OCI-LY1 (cell line): ENCODE results near the gene SRPRA.

Source experiments
- H2AFZ ChIP-seq: fragments of 200-600 bp; sonication (generic), shearing (Covaris generic); 2 replicates; pipeline ENCODE4 v1.6.0; 2014; ENCODE audit warnings: antibody characterized with exemption, mild to moderate bottlenecking, low read length
- H3F3A ChIP-seq: fragments of 200-600 bp; sonication (generic), shearing (Covaris generic); 2 replicates; pipeline ENCODE4 v1.6.0; 2014; ENCODE audit warnings: mild to moderate bottlenecking, antibody characterized with exemption, low read length, moderate library complexity; ENCODE audit not compliant: insufficient read depth
- H3K27ac ChIP-seq: fragments of 200-600 bp; sonication (generic); 2 replicates; pipeline ENCODE4 v1.5.1; 2014; ENCODE audit warnings: low read length, mixed run types, mild to moderate bottlenecking, low read depth; ENCODE audit not compliant: poor library complexity, severe bottlenecking
- H3K27me3 ChIP-seq: fragments of 200-600 bp; sonication (generic); 2 replicates; pipeline ENCODE4 v1.6.0; 2014; ENCODE audit warnings: antibody characterized with exemption, mild to moderate bottlenecking, low read length, moderate library complexity; ENCODE audit not compliant: insufficient read depth
- H3K36me3 ChIP-seq: fragments of 200-600 bp; sonication (generic); 2 replicates; pipeline ENCODE4 v1.6.1; 2014; ENCODE audit warnings: mild to moderate bottlenecking, antibody characterized with exemption, low read length, moderate library complexity, mixed read lengths; ENCODE audit not compliant: insufficient read depth
- H3K4me1 ChIP-seq: fragments of 200-600 bp; sonication (generic); 2 replicates; pipeline ENCODE4 v1.5.1; 2014; ENCODE audit warnings: mild to moderate bottlenecking, low read length, moderate library complexity; ENCODE audit not compliant: insufficient read depth, severe bottlenecking
- H3K4me2 ChIP-seq: fragments of 200-600 bp; sonication (generic), shearing (Covaris generic); 2 replicates; pipeline ENCODE4 v1.6.1; 2014; ENCODE audit warnings: low read length
- H3K4me3 ChIP-seq: fragments of 200-600 bp; sonication (generic); 2 replicates; pipeline ENCODE4 v1.5.1; 2014; ENCODE audit warnings: low read length, low read depth, mild to moderate bottlenecking, mixed read lengths; ENCODE audit not compliant: poor library complexity, severe bottlenecking
- H3K79me2 ChIP-seq: fragments of 200-600 bp; shearing (Covaris generic); 2 replicates; pipeline ENCODE4 v1.6.1; 2016; ENCODE audit warnings: mixed run types, low read length, mixed read lengths; ENCODE audit not compliant: insufficient read depth
- H3K9ac ChIP-seq: fragments of 200-600 bp; sonication (generic), shearing (Covaris generic); 2 replicates; pipeline ENCODE4 v1.6.1; 2014; ENCODE audit warnings: mild to moderate bottlenecking, low read length, mixed read lengths
- H3K9me2 ChIP-seq: fragments of 200-600 bp; sonication (generic), shearing (Covaris generic); 2 replicates; pipeline ENCODE4 v1.6.1; 2014; ENCODE audit warnings: low read depth, mild to moderate bottlenecking, low read length, mixed read lengths
- H3K9me3 ChIP-seq: fragments of 200-600 bp; shearing (Covaris generic); 2 replicates; pipeline ENCODE4 v1.6.1; 2014; ENCODE audit warnings: low read length, mixed read lengths
- H4K20me1 ChIP-seq: fragments of 200-600 bp; sonication (generic), shearing (Covaris generic); 2 replicates; pipeline ENCODE4 v1.6.0; 2016; ENCODE audit warnings: mild to moderate bottlenecking, low read length; ENCODE audit not compliant: insufficient read depth
- CTCF ChIP-seq: fragments of 200-600 bp; sonication (generic), shearing (Covaris generic); IDR thresholded peaks from 2 replicates; pipeline ENCODE4 v1.5.1; 2017; ENCODE audit warnings: mild to moderate bottlenecking, antibody characterized with exemption, low read length, moderate library complexity, mixed read lengths
- EZH2 ChIP-seq: fragments of 200-600 bp; sonication (generic), shearing (Covaris generic); IDR thresholded peaks from 2 replicates; pipeline ENCODE4 v1.8.0; 2017; ENCODE audit warnings: borderline replicate concordance, mixed run types, mild to moderate bottlenecking, antibody characterized with exemption, low read length, moderate library complexity, mixed read lengths

SRPRA gene

GRCh38 chr11:126214441-126214840 is 54.3 kb downstream of the SRPRA start:
- Histone ChIP-seq H4K20me1 (no peaks in the 10 kb centered on the region), H3K4me3 (no peak overlapping the region), H3K4me1 (peaks cover 40% of the 10 kb centered on the region), H3K79me2 (peaks cover 18% of the 10 kb centered on the region; the same call in 1 of the 2 replicates), H2AFZ (no peak overlapping the region), H3K27me3 (no peaks in the 10 kb centered on the region), H3K36me3 (peaks cover 1% of the 10 kb centered on the region; the same call in 1 of the 2 replicates), H3K27ac (no peak overlapping the region), H3K9ac (no peak overlapping the region), H3F3A (no peaks in the 10 kb centered on the region), H3K4me2 (no peak overlapping the region), H3K9me3 (no peaks in the 10 kb centered on the region), H3K9me2 (no peaks in the 10 kb centered on the region)
- no peak for TF ChIP-seq EZH2
- TF ChIP-seq CTCF = no peak
